GM12891 (cell line): ENCODE measurements around the gene IL1B.

Experiments
- POLR2A ChIP-seq: IDR thresholded peaks from 2 replicates; pipeline ENCODE4 v1.6.1; 2011; ENCODE audit warnings: low read depth, low read length, control low read depth
- POLR2AphosphoS5 ChIP-seq: IDR thresholded peaks from 2 replicates; pipeline ENCODE4 v1.6.1; 2011; ENCODE audit warnings: low read depth, low read length, control low read depth

- TF ChIP-seq POLR2AphosphoS5 = no peak
- TF ChIP-seq POLR2A = no peak
Observed at GRCh38 chr2:112818094-112818902, 18.3 kb downstream of the IL1B start.
